ENCODE results near the gene P2RY1. TPM values are rescaled to one million over a fixed set of nuclear protein-coding genes. Genes with fewer than 3 reads are reported as not detected.

P2RY1 gene
- total and polyA plus RNA-seq, 9 of the 15 experiments (the other 6 are each of a cell fraction or from before 2014, with no cell fraction given), result 6.0 to 27.9 (median 18.4) TPM

GRCh38 chr3:152834776-152835600, at the start of gene P2RY1 (continued):
- TF ChIP-seq RREB1 (CRISPR knock-in tag; IDR thresholded peaks at IDR 0.05) (no peak), RFX1 (IDR thresholded peaks at IDR 0.05) (no peak), CEBPB (tag; IDR thresholded peaks at IDR 0.05) (peak; percentile 81), TCF7L2 (IDR thresholded peaks at IDR 0.05; ENCODE audit: low read depth, low read length) (no peak), THAP7 (CRISPR knock-in tag; IDR thresholded peaks at IDR 0.05) (no peak), ZNF785 (CRISPR knock-in tag; IDR thresholded peaks at IDR 0.05) (no peak), RFX7 (CRISPR knock-in tag; IDR thresholded peaks at IDR 0.05) (no peak), FIP1L1 (IDR thresholded peaks at IDR 0.05; ENCODE audit: low read depth, low read length, poor library complexity, severe bottlenecking) (peak; percentile 37), SRF (CRISPR knock-in tag; IDR thresholded peaks at IDR 0.05) (peak in 1 of 2 experiments; percentile 62; a peak in 1 of 4 replicates), ZNF282 (CRISPR knock-in tag; IDR thresholded peaks at IDR 0.05) (no peak), RBFOX2 (IDR thresholded peaks at IDR 0.05; ENCODE audit: low read depth, low read length) (peak; percentile 97), LCOR (CRISPR knock-in tag; IDR thresholded peaks at IDR 0.05) (peak; percentile 65; the same call in 1 of the 2 replicates), NR3C1 (CRISPR knock-in tag; IDR thresholded peaks at IDR 0.05) (0 out of 2 replicates have a peak, but pooled peaks have one; percentile 70)
- TF ChIP-seq, protein P1, sequence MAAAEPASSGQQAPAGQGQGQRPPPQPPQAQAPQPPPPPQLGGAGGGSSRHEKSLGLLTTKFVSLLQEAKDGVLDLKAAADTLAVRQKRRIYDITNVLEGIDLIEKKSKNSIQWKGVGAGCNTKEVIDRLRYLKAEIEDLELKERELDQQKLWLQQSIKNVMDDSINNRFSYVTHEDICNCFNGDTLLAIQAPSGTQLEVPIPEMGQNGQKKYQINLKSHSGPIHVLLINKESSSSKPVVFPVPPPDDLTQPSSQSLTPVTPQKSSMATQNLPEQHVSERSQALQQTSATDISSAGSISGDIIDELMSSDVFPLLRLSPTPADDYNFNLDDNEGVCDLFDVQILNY (CRISPR knock-in tag; IDR thresholded peaks at IDR 0.05), result no peak
- TF ChIP-seq, protein P2, sequence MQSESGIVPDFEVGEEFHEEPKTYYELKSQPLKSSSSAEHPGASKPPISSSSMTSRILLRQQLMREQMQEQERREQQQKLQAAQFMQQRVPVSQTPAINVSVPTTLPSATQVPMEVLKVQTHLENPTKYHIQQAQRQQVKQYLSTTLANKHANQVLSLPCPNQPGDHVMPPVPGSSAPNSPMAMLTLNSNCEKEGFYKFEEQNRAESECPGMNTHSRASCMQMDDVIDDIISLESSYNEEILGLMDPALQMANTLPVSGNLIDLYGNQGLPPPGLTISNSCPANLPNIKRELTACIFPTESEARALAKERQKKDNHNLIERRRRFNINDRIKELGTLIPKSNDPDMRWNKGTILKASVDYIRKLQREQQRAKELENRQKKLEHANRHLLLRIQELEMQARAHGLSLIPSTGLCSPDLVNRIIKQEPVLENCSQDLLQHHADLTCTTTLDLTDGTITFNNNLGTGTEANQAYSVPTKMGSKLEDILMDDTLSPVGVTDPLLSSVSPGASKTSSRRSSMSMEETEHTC (IDR thresholded peaks at IDR 0.05), result no peak
- TF ChIP-seq, protein P3, sequence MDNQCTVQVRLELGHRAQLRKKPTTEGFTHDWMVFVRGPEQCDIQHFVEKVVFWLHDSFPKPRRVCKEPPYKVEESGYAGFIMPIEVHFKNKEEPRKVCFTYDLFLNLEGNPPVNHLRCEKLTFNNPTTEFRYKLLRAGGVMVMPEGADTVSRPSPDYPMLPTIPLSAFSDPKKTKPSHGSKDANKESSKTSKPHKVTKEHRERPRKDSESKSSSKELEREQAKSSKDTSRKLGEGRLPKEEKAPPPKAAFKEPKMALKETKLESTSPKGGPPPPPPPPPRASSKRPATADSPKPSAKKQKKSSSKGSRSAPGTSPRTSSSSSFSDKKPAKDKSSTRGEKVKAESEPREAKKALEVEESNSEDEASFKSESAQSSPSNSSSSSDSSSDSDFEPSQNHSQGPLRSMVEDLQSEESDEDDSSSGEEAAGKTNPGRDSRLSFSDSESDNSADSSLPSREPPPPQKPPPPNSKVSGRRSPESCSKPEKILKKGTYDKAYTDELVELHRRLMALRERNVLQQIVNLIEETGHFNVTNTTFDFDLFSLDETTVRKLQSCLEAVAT (IDR thresholded peaks at IDR 0.05), result peak in 1 of 2 experiments; percentile 27; a peak in 1 of 4 replicates
